GM23338 (cell line): Measurements from ENCODE around the gene MED27. TPM values are rescaled to one million over a fixed set of nuclear protein-coding genes. Genes with fewer than 3 reads are reported as not detected.

ENCODE experiments used
- ATAC-seq: fragments of 200-7000 bp; cut with Tn5 transposase; 3 replicates; pipeline ENCODE4 v1.9.1; 2020
- DNase-seq: peaks from one replicate; pipeline ENCODE4 v3.0.0-alpha.2; 2015; ENCODE audit warnings: low spot score
- H2AFZ ChIP-seq: fragments of 200-600 bp; sonication (generic); 2 replicates; pipeline ENCODE4 v1.8.0; 2016; ENCODE audit warnings: antibody characterized with exemption, mild to moderate bottlenecking, moderate library complexity
- H3F3A ChIP-seq: fragments of 200-600 bp; sonication (generic); replicated peaks from 2 replicates; pipeline ENCODE4 v1.8.0; 2017; ENCODE audit warnings: antibody characterized with exemption, mixed run types, low read depth
- H3K27ac ChIP-seq: fragments of 200-600 bp; sonication (generic); 2 replicates; pipeline ENCODE4 v1.6.1; 2016; ENCODE audit warnings: low read depth
- H3K27me3 ChIP-seq: fragments of 200-600 bp; sonication (generic); 2 replicates; pipeline ENCODE4 v1.8.0; 2016; ENCODE audit warnings: mild to moderate bottlenecking, mixed run types, moderate library complexity; ENCODE audit not compliant: insufficient read depth
- H3K36me3 ChIP-seq: fragments of 200-600 bp; sonication (generic); 2 replicates; pipeline ENCODE4 v1.8.0; 2016; ENCODE audit warnings: mild to moderate bottlenecking; ENCODE audit not compliant: insufficient read depth
- H3K4me1 ChIP-seq: fragments of 200-600 bp; sonication (generic); 2 replicates; pipeline ENCODE4 v1.8.0; 2016; ENCODE audit warnings: mild to moderate bottlenecking, moderate library complexity; ENCODE audit not compliant: insufficient read depth
- H3K4me2 ChIP-seq: fragments of 200-600 bp; sonication (generic); 2 replicates; pipeline ENCODE4 v1.7.1; 2017; ENCODE audit warnings: mixed run types
- H3K4me3 ChIP-seq: fragments of 200-600 bp; sonication (generic); 2 replicates; pipeline ENCODE4 v1.6.1; 2016; ENCODE audit warnings: mixed run types
- H3K79me2 ChIP-seq: fragments of 200-600 bp; sonication (generic); replicated peaks from 2 replicates; pipeline ENCODE4 v1.8.0; 2017; ENCODE audit warnings: mild to moderate bottlenecking; ENCODE audit not compliant: insufficient read depth
- H3K9me2 ChIP-seq: fragments of 200-600 bp; sonication (generic); 2 replicates; pipeline ENCODE4 v1.8.0; 2017; ENCODE audit not compliant: insufficient read depth
- H4K20me1 ChIP-seq: fragments of 200-600 bp; sonication (generic); replicated peaks from 2 replicates; pipeline ENCODE4 v1.8.0; 2017; ENCODE audit warnings: mild to moderate bottlenecking; ENCODE audit not compliant: insufficient read depth
- H3K27ac Mint-ChIP-seq: 2 replicates; pipeline ENCODE4 v1.8.0; 2020; ENCODE audit warnings: inconsistent platforms, mild to moderate bottlenecking, moderate library complexity, mixed read lengths
- H3K27me3 Mint-ChIP-seq: 3 replicates; pipeline ENCODE4 v1.8.0; 2022; ENCODE audit warnings: low read depth, mild to moderate bottlenecking, moderate library complexity, mixed read lengths, inconsistent platforms; ENCODE audit not compliant: insufficient read depth, poor library complexity
- H3K36me3 Mint-ChIP-seq: 3 replicates; pipeline ENCODE4 v1.8.0; 2021; ENCODE audit warnings: low read depth, mild to moderate bottlenecking, inconsistent platforms, moderate library complexity, mixed read lengths
- H3K4me1 Mint-ChIP-seq: 3 replicates; pipeline ENCODE4 v1.8.0; 2020; ENCODE audit warnings: mild to moderate bottlenecking, inconsistent platforms, mixed read lengths
- H3K4me3 Mint-ChIP-seq: 3 replicates; pipeline ENCODE4 v1.8.0; 2021; ENCODE audit warnings: moderate library complexity, mild to moderate bottlenecking, inconsistent platforms, mixed read lengths
- H3K9me3 Mint-ChIP-seq: 3 replicates; pipeline ENCODE4 v1.8.0; 2020; ENCODE audit warnings: moderate library complexity, mild to moderate bottlenecking, inconsistent platforms, mixed read lengths
- CREB1 ChIP-seq: fragments of 250-450 bp; sonication (Bioruptor Pico); IDR thresholded peaks from 2 replicates; pipeline ENCODE4 v1.5.0; 2020; ENCODE audit warnings: low read depth, mild to moderate bottlenecking, moderate library complexity
- EZH2 ChIP-seq: fragments of 200-600 bp; sonication (generic); IDR thresholded peaks from one replicate; pipeline ENCODE4 v1.8.0; 2017; ENCODE audit warnings: antibody characterized with exemption, mild to moderate bottlenecking, low read depth; ENCODE audit not compliant: unreplicated experiment
- EZH2phosphoT487 ChIP-seq: fragments of 200-600 bp; sonication (generic); IDR thresholded peaks from one replicate; pipeline ENCODE4 v1.8.1; 2018; ENCODE audit warnings: antibody characterized with exemption; ENCODE audit not compliant: unreplicated experiment
- JUNB ChIP-seq: IDR thresholded peaks from one replicate; pipeline ENCODE4 v1.6.1; 2016; ENCODE audit warnings: antibody characterized with exemption; ENCODE audit not compliant: unreplicated experiment
- NANOG ChIP-seq: IDR thresholded peaks from 2 replicates; pipeline ENCODE4 v1.6.1; 2016; ENCODE audit warnings: antibody characterized with exemption, borderline replicate concordance
- STAT1 ChIP-seq: IDR thresholded peaks from one replicate; pipeline ENCODE4 v1.6.1; 2016; ENCODE audit warnings: antibody characterized with exemption; ENCODE audit not compliant: unreplicated experiment
- ZNF114 ChIP-seq: fragments of 250-450 bp; sonication (Bioruptor Pico); IDR thresholded peaks from 2 replicates; pipeline ENCODE4 v1.5.0; 2020; ENCODE audit warnings: mild to moderate bottlenecking, moderate library complexity
- ZNF331 ChIP-seq: fragments of 250-450 bp; sonication (Bioruptor Pico); IDR thresholded peaks from 2 replicates; pipeline ENCODE4 v1.5.0; 2020; ENCODE audit warnings: low read depth, mild to moderate bottlenecking, moderate library complexity
- polyA plus RNA-seq: library from polyadenylated mRNA; unstranded; fragments of >200 nt; fragmentation: Nextera tagmentation; extraction: Ambion mirVana; gene quantifications from 2 replicates; pipeline ENCODE4 v1.2.1, GENCODE V29; 2016
- total RNA-seq: library from RNA; depleted of rRNA; stranded (reverse); fragments of >200 nt; shearing (Covaris generic); gene quantifications from 2 replicates; pipeline ENCODE4 v1.2.3, GENCODE V29; 2014
- TF ChIP-seq, protein P1 (sequence below), 2 experiments: fragments of 200-600 bp in 1 of 2; sonication (generic) in 1 of 2; conservative IDR thresholded peaks; 2 replicates each; pipeline versions ENCODE4 v1.5.1 to v1.6.1; 2016 to 2017; ENCODE audit warnings: antibody characterized with exemption in 2 of 2, low read depth in 2 of 2, mild to moderate bottlenecking in 2 of 2, moderate library complexity in 1 of 2
- TF ChIP-seq, protein P2 (sequence below): IDR thresholded peaks from one replicate; pipeline ENCODE4 v1.6.1; 2018; ENCODE audit warnings: antibody characterized with exemption; ENCODE audit not compliant: unreplicated experiment

The MED27 gene
- total and polyA plus RNA-seq, 2 experiments from 2014 or later = 30.6 to 35.0 TPM

DNA sequence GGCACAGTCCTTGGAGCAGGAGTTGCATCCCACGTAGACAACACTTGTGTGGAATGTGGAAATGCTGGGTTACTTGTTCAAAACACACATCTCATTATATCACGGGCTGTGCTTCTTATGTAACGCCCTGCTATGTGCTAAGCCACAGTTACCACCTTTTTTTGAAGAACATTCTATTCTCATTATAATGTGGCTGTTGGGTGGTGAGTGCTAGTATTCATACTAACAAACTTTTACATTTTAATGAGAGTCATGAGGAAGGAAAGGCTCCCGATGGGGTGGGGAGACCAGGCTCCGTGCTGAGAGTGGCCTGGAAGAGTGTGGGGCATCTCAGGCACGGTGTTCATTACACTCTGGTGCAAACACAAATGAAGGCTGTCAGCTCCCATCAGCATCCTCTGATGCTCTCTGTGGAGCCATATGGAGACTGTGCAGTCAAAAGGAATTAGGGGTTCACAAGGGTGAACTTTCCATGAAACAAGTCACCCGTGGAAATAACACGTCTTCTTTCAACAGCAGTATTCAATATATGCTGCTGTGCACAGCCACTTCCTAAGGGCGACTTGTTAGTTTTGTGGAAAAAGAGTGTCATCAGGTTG, 186.7 kb downstream of the MED27 start:
- Mint-ChIP-seq H3K9me3 (no peaks in the 10 kb centered on the region), H3K4me3 (peak overlapping the region; percentile 34; the same call in 2 of the 3 replicates), H3K27me3 (peaks cover 4% of the 10 kb centered on the region), H3K4me1 (peaks cover 70% of the 10 kb centered on the region), H3K27ac (peak overlapping the region; percentile 44; the same call in 1 of the 2 replicates), H3K36me3 (no peaks in the 10 kb centered on the region)
- Histone ChIP-seq H3K4me2 (peak overlapping the region; percentile 41), H3K27me3 (no peaks in the 10 kb centered on the region), H3F3A (peaks cover 3% of the 10 kb centered on the region; the same call in 1 of the 2 replicates), H3K4me1 (peaks cover 71% of the 10 kb centered on the region), H3K79me2 (no peaks in the 10 kb centered on the region; the same call in 1 of the 2 replicates), H3K9me2 (no peaks in the 10 kb centered on the region), H3K36me3 (no peaks in the 10 kb centered on the region), H3K27ac (no peak overlapping the region), H3K4me3 (peak overlapping the region; percentile 21; the same call in 1 of the 2 replicates), H2AFZ (no peak overlapping the region), H4K20me1 (no peaks in the 10 kb centered on the region; the same call in 1 of the 2 replicates)
- peak; percentile 26 for ATAC-seq
- TF ChIP-seq CREB1 (CRISPR knock-in tag) (no peak), ZNF331 (CRISPR knock-in tag) (no peak), EZH2phosphoT487 (no peak), STAT1 (no peak), NANOG (no peak), EZH2 (no peak)
- DNase-seq = no peak

DNA sequence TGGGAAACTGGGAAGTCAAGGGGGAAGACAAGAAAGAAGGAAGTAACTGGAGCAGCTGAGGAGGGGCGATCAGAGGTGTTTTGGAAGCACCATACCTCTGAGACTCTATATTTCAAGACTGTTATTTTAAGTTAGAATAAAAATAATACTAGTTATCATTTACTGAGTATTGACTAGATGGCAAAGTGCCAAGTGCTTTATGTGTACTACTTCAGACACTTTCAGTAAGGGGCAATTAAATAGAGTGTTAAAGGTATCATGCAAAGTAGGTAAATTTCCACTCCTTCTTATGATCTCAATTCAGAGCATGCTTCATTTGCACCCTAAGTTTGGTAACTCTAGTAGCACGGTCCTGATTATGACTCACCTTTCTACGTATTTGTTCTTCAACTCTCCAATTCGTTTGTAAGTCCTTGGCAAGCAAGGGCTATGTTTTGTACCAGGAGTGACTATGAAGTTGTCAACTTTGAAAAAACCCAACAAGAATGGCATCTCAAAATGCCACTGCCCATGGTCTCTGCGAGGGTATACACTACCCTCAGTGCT, 187.4 kb downstream of the MED27 start:
- Mint-ChIP-seq H3K9me3 (no peaks in the 10 kb centered on the region), H3K27ac (no peak overlapping the region), H3K36me3 (no peaks in the 10 kb centered on the region), H3K4me3 (no peak overlapping the region), H3K4me1 (peaks cover 78% of the 10 kb centered on the region), H3K27me3 (peaks cover 4% of the 10 kb centered on the region)
- H3K4me3 ChIP-seq = no peak overlapping the region
- no peak overlapping the region for H2AFZ ChIP-seq
- H3K4me2 ChIP-seq = peak overlapping the region; percentile 41
- H3K9me2 ChIP-seq = no peaks in the 10 kb centered on the region
- H3K36me3 ChIP-seq = no peaks in the 10 kb centered on the region
- DNase-seq (no peak), ATAC-seq (no peak)
- no peaks in the 10 kb centered on the region for H3K27me3 ChIP-seq
- H3K27ac ChIP-seq = no peak overlapping the region
- H3K4me1 ChIP-seq = peaks cover 79% of the 10 kb centered on the region
- peaks cover 6% of the 10 kb centered on the region; the same call in 1 of the 2 replicates for H3F3A ChIP-seq
- no peaks in the 10 kb centered on the region; the same call in 1 of the 2 replicates for H3K79me2 ChIP-seq
- H4K20me1 ChIP-seq = no peaks in the 10 kb centered on the region; the same call in 1 of the 2 replicates
- TF ChIP-seq, protein P1, sequence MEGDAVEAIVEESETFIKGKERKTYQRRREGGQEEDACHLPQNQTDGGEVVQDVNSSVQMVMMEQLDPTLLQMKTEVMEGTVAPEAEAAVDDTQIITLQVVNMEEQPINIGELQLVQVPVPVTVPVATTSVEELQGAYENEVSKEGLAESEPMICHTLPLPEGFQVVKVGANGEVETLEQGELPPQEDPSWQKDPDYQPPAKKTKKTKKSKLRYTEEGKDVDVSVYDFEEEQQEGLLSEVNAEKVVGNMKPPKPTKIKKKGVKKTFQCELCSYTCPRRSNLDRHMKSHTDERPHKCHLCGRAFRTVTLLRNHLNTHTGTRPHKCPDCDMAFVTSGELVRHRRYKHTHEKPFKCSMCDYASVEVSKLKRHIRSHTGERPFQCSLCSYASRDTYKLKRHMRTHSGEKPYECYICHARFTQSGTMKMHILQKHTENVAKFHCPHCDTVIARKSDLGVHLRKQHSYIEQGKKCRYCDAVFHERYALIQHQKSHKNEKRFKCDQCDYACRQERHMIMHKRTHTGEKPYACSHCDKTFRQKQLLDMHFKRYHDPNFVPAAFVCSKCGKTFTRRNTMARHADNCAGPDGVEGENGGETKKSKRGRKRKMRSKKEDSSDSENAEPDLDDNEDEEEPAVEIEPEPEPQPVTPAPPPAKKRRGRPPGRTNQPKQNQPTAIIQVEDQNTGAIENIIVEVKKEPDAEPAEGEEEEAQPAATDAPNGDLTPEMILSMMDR (conservative IDR thresholded peaks at IDR 0.05; ENCODE audit: low read depth in 2 of 2) = no peak
- no peak for TF ChIP-seq JUNB
- no peak for TF ChIP-seq ZNF114 (CRISPR knock-in tag)
- TF ChIP-seq, protein P2, sequence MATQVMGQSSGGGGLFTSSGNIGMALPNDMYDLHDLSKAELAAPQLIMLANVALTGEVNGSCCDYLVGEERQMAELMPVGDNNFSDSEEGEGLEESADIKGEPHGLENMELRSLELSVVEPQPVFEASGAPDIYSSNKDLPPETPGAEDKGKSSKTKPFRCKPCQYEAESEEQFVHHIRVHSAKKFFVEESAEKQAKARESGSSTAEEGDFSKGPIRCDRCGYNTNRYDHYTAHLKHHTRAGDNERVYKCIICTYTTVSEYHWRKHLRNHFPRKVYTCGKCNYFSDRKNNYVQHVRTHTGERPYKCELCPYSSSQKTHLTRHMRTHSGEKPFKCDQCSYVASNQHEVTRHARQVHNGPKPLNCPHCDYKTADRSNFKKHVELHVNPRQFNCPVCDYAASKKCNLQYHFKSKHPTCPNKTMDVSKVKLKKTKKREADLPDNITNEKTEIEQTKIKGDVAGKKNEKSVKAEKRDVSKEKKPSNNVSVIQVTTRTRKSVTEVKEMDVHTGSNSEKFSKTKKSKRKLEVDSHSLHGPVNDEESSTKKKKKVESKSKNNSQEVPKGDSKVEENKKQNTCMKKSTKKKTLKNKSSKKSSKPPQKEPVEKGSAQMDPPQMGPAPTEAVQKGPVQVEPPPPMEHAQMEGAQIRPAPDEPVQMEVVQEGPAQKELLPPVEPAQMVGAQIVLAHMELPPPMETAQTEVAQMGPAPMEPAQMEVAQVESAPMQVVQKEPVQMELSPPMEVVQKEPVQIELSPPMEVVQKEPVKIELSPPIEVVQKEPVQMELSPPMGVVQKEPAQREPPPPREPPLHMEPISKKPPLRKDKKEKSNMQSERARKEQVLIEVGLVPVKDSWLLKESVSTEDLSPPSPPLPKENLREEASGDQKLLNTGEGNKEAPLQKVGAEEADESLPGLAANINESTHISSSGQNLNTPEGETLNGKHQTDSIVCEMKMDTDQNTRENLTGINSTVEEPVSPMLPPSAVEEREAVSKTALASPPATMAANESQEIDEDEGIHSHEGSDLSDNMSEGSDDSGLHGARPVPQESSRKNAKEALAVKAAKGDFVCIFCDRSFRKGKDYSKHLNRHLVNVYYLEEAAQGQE = no peak
- no peak for TF ChIP-seq CREB1 (CRISPR knock-in tag)
- no peak for TF ChIP-seq STAT1
- TF ChIP-seq NANOG = no peak
- TF ChIP-seq EZH2phosphoT487 = no peak
